CD14-positive monocyte (primary cell): ENCODE results near the gene LHX8. TPM values are rescaled to one million over a fixed set of nuclear protein-coding genes. Genes with fewer than 3 reads are reported as not detected.

Source experiments
- DNase-seq, 3 donors: peaks; one replicate each; pipeline ENCODE4 v3.0.0-alpha.2; 2011 to 2022
- H2AFZ ChIP-seq: 2 replicates; pipeline ENCODE4 v1.6.0; 2012; ENCODE audit warnings: mild to moderate bottlenecking, low read depth, low read length, inconsistent platforms; ENCODE audit not compliant: insufficient read depth, poor library complexity, severe bottlenecking
- H3K27ac ChIP-seq, 2 donors: 1 replicate in 1 of 2; 2 replicates in 1 of 2; pipeline ENCODE4 v1.5.1; 2012 to 2013; ENCODE audit warnings: low read length in 2 of 2, control low read depth in 1 of 2, inconsistent platforms in 1 of 2, low read depth in 1 of 2, mild to moderate bottlenecking in 1 of 2
- H3K27me3 ChIP-seq, 2 donors: one replicate each; pipeline versions ENCODE4 v1.6.0 to v1.6.1; 2011 to 2013; ENCODE audit warnings: low read length in 2 of 2; ENCODE audit not compliant: control insufficient read depth in 2 of 2, insufficient read depth in 2 of 2
- H3K36me3 ChIP-seq, 2 donors: replicated peaks in 1 of 2; 1 replicate in 1 of 2; 2 replicates in 1 of 2; pipeline versions ENCODE4 v1.5.1 to v1.6.1; 2012 to 2013; ENCODE audit warnings: low read length in 2 of 2, control low read depth in 1 of 2, inconsistent platforms in 1 of 2, mild to moderate bottlenecking in 1 of 2; ENCODE audit not compliant: insufficient read depth in 2 of 2, control insufficient read depth in 1 of 2
- H3K4me1 ChIP-seq, 2 donors: 1 replicate in 1 of 2; 2 replicates in 1 of 2; pipeline versions ENCODE4 v1.5.1 to v1.6.1; 2012 to 2013; ENCODE audit warnings: low read length in 2 of 2, control low read depth in 1 of 2, inconsistent platforms in 1 of 2, mild to moderate bottlenecking in 1 of 2, moderate library complexity in 1 of 2; ENCODE audit not compliant: insufficient read depth in 2 of 2, control insufficient read depth in 1 of 2
- H3K4me2 ChIP-seq: replicated peaks from 2 replicates; pipeline ENCODE3; 2012; ENCODE audit warnings: low read length, moderate library complexity, mild to moderate bottlenecking; ENCODE audit not compliant: poor library complexity, severe bottlenecking; ENCODE audit errors: extremely low read depth
- H3K4me3 ChIP-seq, 3 experiments: fragments of 200-600 bp in 1 of 3; sonication (generic) in 1 of 3; replicated peaks in 1 of 3; 1 replicate in 2 of 3; 2 replicates in 1 of 3; pipeline ENCODE4 v1.5.1; 2011 to 2013; ENCODE audit warnings: low read length in 3 of 3, mild to moderate bottlenecking in 3 of 3, control low read depth in 2 of 3, low read depth in 2 of 3, inconsistent platforms in 1 of 3, moderate library complexity in 1 of 3
- H3K79me2 ChIP-seq: 2 replicates; pipeline ENCODE4 v1.6.0; 2012; ENCODE audit warnings: mild to moderate bottlenecking, control low read depth, inconsistent platforms, low read length, moderate library complexity; ENCODE audit not compliant: insufficient read depth
- H3K9ac ChIP-seq: 2 replicates; pipeline ENCODE4 v1.6.0; 2017; ENCODE audit warnings: low read length, mild to moderate bottlenecking; ENCODE audit not compliant: insufficient read depth, poor library complexity, severe bottlenecking
- H3K9me3 ChIP-seq, 2 donors: replicated peaks in 1 of 2; 1 replicate in 1 of 2; 2 replicates in 1 of 2; pipeline versions ENCODE4 v1.5.1 to v1.6.1; 2012 to 2013; ENCODE audit warnings: low read length in 2 of 2, control low read depth in 1 of 2; ENCODE audit not compliant: control insufficient read depth in 1 of 2, insufficient read depth in 1 of 2
- H4K20me1 ChIP-seq: 2 replicates; pipeline ENCODE4 v1.6.0; 2012; ENCODE audit warnings: mild to moderate bottlenecking, low read length, control low read depth, moderate library complexity; ENCODE audit not compliant: insufficient read depth
- H3K27ac Mint-ChIP-seq, 7 donors: one replicate each; pipeline ENCODE4 v1.8.0; 2020; ENCODE audit warnings: mild to moderate bottlenecking in 7 of 7, mixed read lengths in 7 of 7, moderate library complexity in 6 of 7, inconsistent platforms in 2 of 7
- H3K27me3 Mint-ChIP-seq, 3 donors: one replicate each; pipeline ENCODE4 v1.8.0; 2021 to 2022; ENCODE audit warnings: low read depth in 3 of 3, mild to moderate bottlenecking in 3 of 3, mixed read lengths in 3 of 3, moderate library complexity in 3 of 3, inconsistent platforms in 1 of 3
- H3K36me3 Mint-ChIP-seq, 2 donors: one replicate each; pipeline ENCODE4 v1.8.0; 2020; ENCODE audit warnings: mixed read lengths in 2 of 2, inconsistent platforms in 1 of 2, mild to moderate bottlenecking in 1 of 2
- H3K4me1 Mint-ChIP-seq: one replicate; pipeline ENCODE4 v1.8.0; 2020; ENCODE audit warnings: mild to moderate bottlenecking, mixed read lengths
- H3K4me3 Mint-ChIP-seq, 2 donors: one replicate each; pipeline ENCODE4 v1.8.0; 2020; ENCODE audit warnings: mild to moderate bottlenecking in 2 of 2, mixed read lengths in 2 of 2, moderate library complexity in 1 of 2
- H3K9me3 Mint-ChIP-seq, 7 donors: one replicate each; pipeline ENCODE4 v1.8.0; 2020 to 2022; ENCODE audit warnings: mixed read lengths in 7 of 7, mild to moderate bottlenecking in 6 of 7, moderate library complexity in 6 of 7, inconsistent platforms in 2 of 7
- CTCF ChIP-seq: fragments of 200-600 bp; IDR thresholded peaks from one replicate; pipeline ENCODE4 v1.8.0; 2022; ENCODE audit warnings: antibody characterized with exemption, mild to moderate bottlenecking
- WGBS: methylation state at CpG from one replicate; pipeline ENCODE4 v1.1.5; 2013; ENCODE audit warnings: missing lambda C conversion rate; ENCODE audit not compliant: insufficient coverage; 5-methylcytosine and 5-hydroxymethylcytosine counted together
- intact Hi-C, 2 donors: fragments of 100-400 bp; cut with micrococcal nuclease; formaldehyde crosslinking; loops; one replicate each; pipeline versions ENCODE4 v1.15.0 to v1.15.1; 2023
- polyA plus RNA-seq, 3 donors: library from polyadenylated mRNA; depleted of rRNA in 1 of 3; unstranded in 2 of 3; stranded (reverse) in 1 of 3; fragments of 300-500 nt in 2 of 3; fragments of >200 nt in 1 of 3; fragmentation: Illumina TruSeq in 2 of 3; gene quantifications; 1 replicate in 2 of 3; 2 replicates in 1 of 3; pipeline ENCODE4 v1.2.3, GENCODE V29; 2012 to 2021

LHX8 gene
- polyA plus RNA-seq, 3 donors, result not detected

GRCh38 chr1:75136195-75136815 lies 2.1 kb downstream of the LHX8 start:
- H3K36me3 ChIP-seq, result no peaks in the 10 kb centered on the region
- Mint-ChIP-seq H3K4me3 (peak overlapping the region in 1 of 2 donors; percentile 95), H3K36me3 (peaks cover 7 to 8% of the 10 kb centered on the region in 2 donors), H3K9me3 (peaks cover 0 to 30% (median 21%) of the 10 kb centered on the region in 7 donors), H3K4me1 (peaks cover 14% of the 10 kb centered on the region), H3K27ac (no peak overlapping the region), H3K27me3 (peaks cover 78 to 93% (median 81%) of the 10 kb centered on the region in 3 donors)
- H3K9ac ChIP-seq, result no peak overlapping the region
- peaks cover 77 to 98% of the 10 kb centered on the region in 2 donors for H3K27me3 ChIP-seq
- H3K27ac ChIP-seq, result no peak overlapping the region
- H2AFZ ChIP-seq, result no peak overlapping the region
- WGBS, result 1% methylated on average over 54 of the region's 64 CpGs
- no peaks in the 10 kb centered on the region for H3K79me2 ChIP-seq
- H4K20me1 ChIP-seq, result no peaks in the 10 kb centered on the region
- no peak for DNase-seq
- no peak overlapping the region for H3K4me2 ChIP-seq
- peaks cover 4 to 52% of the 10 kb centered on the region in 2 donors for H3K9me3 ChIP-seq
- H3K4me3 ChIP-seq, result no peak overlapping the region
- intact Hi-C loops, result no loop called here
- TF ChIP-seq CTCF, result no peak
- H3K4me1 ChIP-seq, result peaks cover 0 to 5% of the 10 kb centered on the region in 2 donors

GRCh38 chr1:75136921-75137641 lies 2.9 kb downstream of the LHX8 start:
- intact Hi-C loops, result no loop called here
- H3K9me3 Mint-ChIP-seq, result peaks cover 0 to 26% (median 20%) of the 10 kb centered on the region in 7 donors

More at GRCh38 chr1:75136921-75137641, 2.9 kb downstream of the LHX8 start:
- peaks cover 4 to 44% of the 10 kb centered on the region in 2 donors for H3K9me3 ChIP-seq
- H3K9ac ChIP-seq, result no peak overlapping the region
- H3K27ac ChIP-seq, result no peak overlapping the region
- 8% methylated on average over 20 of the region's 37 CpGs for WGBS
- peaks cover 0 to 5% of the 10 kb centered on the region in 2 donors for H3K4me1 ChIP-seq
- Mint-ChIP-seq H3K27me3 (peaks cover 70 to 87% (median 73%) of the 10 kb centered on the region in 3 donors), H3K36me3 (peaks cover 7 to 8% of the 10 kb centered on the region in 2 donors), H3K4me3 (peak overlapping the region in 1 of 2 donors; percentile 80), H3K27ac (no peak overlapping the region), H3K4me1 (peaks cover 14% of the 10 kb centered on the region)
- H3K4me2 ChIP-seq, result no peak overlapping the region
- no peak overlapping the region for H2AFZ ChIP-seq
- TF ChIP-seq CTCF, result no peak
- no peaks in the 10 kb centered on the region for H3K79me2 ChIP-seq
- no peak overlapping the region for H3K4me3 ChIP-seq
- peaks cover 71 to 90% of the 10 kb centered on the region in 2 donors for H3K27me3 ChIP-seq
- no peak for DNase-seq
- H3K36me3 ChIP-seq, result no peaks in the 10 kb centered on the region
- no peaks in the 10 kb centered on the region for H4K20me1 ChIP-seq
